ENCODE data around the gene PNMA6F. TPM values are rescaled to one million over a fixed set of nuclear protein-coding genes. Genes with fewer than 3 reads are reported as not detected.

The PNMA6F gene
- total RNA-seq, 1 experiment from 2014 or later = not detected

DNA sequence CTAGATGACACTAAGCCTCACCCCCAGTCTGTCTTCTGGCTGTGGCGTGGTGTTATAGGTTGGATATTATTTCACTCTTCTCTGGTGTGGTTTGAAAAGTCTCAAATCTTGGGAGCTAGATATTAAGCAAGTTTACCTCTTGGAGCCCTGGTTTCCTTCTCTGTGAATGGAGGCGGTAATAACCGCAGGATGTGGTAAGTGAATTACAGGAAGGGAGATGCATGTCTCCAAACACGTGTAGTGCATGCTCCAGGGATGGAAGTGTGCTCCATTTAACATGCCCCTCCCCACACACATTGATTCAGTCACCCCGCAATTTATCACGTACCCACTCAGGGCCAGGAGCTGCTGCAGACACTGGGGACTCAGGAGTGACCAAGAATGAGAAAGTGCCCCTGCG lies 17.3 kb upstream of the PNMA6F start:
- BruUV-seq (replicated peaks) = no TSS peak
- Histone ChIP-seq H3K36me3 (ENCODE audit: control insufficient read depth in 1 of 2, insufficient read depth in 2 of 2, low read length in 2 of 2) (0 out of 4 replicates have a peak, but pooled peaks cover 0 to 2% of the 10 kb centered on the region in 2 experiments), H3K27ac (ENCODE audit: low read depth, low read length) (no peak overlapping the region), H3K79me2 (ENCODE audit: insufficient read depth, low read length) (peaks cover 11% of the 10 kb centered on the region; the same call in 1 of the 2 replicates), H3K4me3 (replicated peaks in 1 of 2; ENCODE audit: low read depth in 1 of 2, low read length in 2 of 2) (no peak overlapping the region), H3K9me3 (ENCODE audit: control insufficient read depth in 1 of 2, insufficient read depth in 1 of 2, low read depth in 1 of 2, low read length in 2 of 2) (no peaks in the 10 kb centered on the region), H3K27me3 (ENCODE audit: insufficient read depth, low read length) (no peaks in the 10 kb centered on the region), H3K9me2 (ENCODE audit: insufficient read depth) (no peaks in the 10 kb centered on the region), H3K4me2 (ENCODE audit: low read length) (no peak overlapping the region), H3K9ac (ENCODE audit: low read length) (no peak overlapping the region), H2AFZ (ENCODE audit: low read depth, low read length, poor library complexity, severe bottlenecking) (no peak overlapping the region), H3K4me1 (ENCODE audit: control insufficient read depth in 1 of 2, insufficient read depth in 2 of 2, low read length in 2 of 2) (peaks cover 0 to 6% of the 10 kb centered on the region in 2 experiments; a peak in 1 of 4 replicates), H4K20me1 (ENCODE audit: insufficient read depth) (no peaks in the 10 kb centered on the region)
- intact Hi-C loops (cut with micrococcal nuclease) = no loop called here
- DNase-seq (ENCODE audit: low read depth, low spot score) = no peak
- ChIA-PET RAD21 (ENCODE audit: low non-redundant PET in 1 of 2, low total read pairs in 2 of 2, uncharacterized antibody in 2 of 2, unreplicated experiment in 2 of 2) (no interaction called here), CTCF (no interaction called here), POLR2A (no interaction called here)
- ATAC-seq = no peak
- TF ChIP-seq CBX3 (IDR thresholded peaks at IDR 0.05; ENCODE audit: low read depth) (no peak), EZH2 (IDR thresholded peaks at IDR 0.05) (no peak), JUND (IDR thresholded peaks at IDR 0.05) (no peak), RAD21 (IDR thresholded peaks at IDR 0.05; ENCODE audit: low read depth) (no peak), SIN3A (IDR thresholded peaks at IDR 0.05; ENCODE audit: low read depth) (no peak), ZBTB33 (IDR thresholded peaks at IDR 0.05; ENCODE audit: extremely low read depth, insufficient replicate concordance, low read length) (no peak)
- TF ChIP-seq, protein P1, sequence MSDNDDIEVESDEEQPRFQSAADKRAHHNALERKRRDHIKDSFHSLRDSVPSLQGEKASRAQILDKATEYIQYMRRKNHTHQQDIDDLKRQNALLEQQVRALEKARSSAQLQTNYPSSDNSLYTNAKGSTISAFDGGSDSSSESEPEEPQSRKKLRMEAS (IDR thresholded peaks at IDR 0.05) = no peak

DNA sequence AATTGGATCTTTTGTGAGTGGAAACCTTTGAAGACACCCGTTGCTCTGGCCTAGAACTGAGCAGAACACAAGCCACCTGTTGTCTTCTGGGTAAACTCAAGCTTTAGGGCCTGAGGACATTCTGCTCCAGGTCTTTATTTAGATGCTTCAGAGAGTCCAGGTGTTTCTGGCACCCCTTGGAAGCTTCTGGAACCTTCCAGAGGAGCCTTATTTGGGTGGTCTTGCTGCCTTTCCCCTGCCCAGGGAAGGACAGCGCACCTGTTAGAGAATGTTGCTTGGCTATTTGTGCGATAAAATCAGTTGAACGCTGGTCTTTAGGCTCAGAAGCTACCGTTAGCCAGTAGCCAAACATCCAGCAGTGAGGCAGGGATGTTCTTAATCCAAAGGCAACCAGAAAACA lies 15.4 kb upstream of the PNMA6F start:
- H3K4me1 ChIP-seq (ENCODE audit: control insufficient read depth in 1 of 2, insufficient read depth in 2 of 2, low read length in 2 of 2) = peaks cover 5 to 12% of the 10 kb centered on the region in 2 experiments; a peak in 3 of 4 replicates
- intact Hi-C loops (cut with micrococcal nuclease) = no loop called here
- no peak for ATAC-seq
- no peak for DNase-seq (ENCODE audit: low read depth, low spot score)
- ChIA-PET CTCF (no interaction called here), POLR2A (no interaction called here), RAD21 (ENCODE audit: low non-redundant PET in 1 of 2, low total read pairs in 2 of 2, uncharacterized antibody in 2 of 2, unreplicated experiment in 2 of 2) (no interaction called here)
- H2AFZ ChIP-seq (ENCODE audit: low read depth, low read length, poor library complexity, severe bottlenecking) = no peak overlapping the region
- TF ChIP-seq TCF7L2 (IDR thresholded peaks at IDR 0.05; ENCODE audit: borderline replicate concordance, extremely low read depth, insufficient read depth, insufficient read length) (no peak), SP1 (IDR thresholded peaks at IDR 0.05; ENCODE audit: low read depth) (no peak), ZBTB33 (IDR thresholded peaks at IDR 0.05; ENCODE audit: extremely low read depth, insufficient replicate concordance, low read length) (no peak), JUND (IDR thresholded peaks at IDR 0.05) (no peak), RAD21 (IDR thresholded peaks at IDR 0.05; ENCODE audit: low read depth) (no peak), ELF1 (IDR thresholded peaks at IDR 0.05; ENCODE audit: borderline replicate concordance, low read depth) (no peak), EZH2 (IDR thresholded peaks at IDR 0.05) (no peak), ZFX (IDR thresholded peaks at IDR 0.05) (no peak), YY1 (IDR thresholded peaks at IDR 0.05; ENCODE audit: extremely low read depth, insufficient replicate concordance, low read depth, low read length) (no peak)
- TF ChIP-seq, protein P1 (IDR thresholded peaks at IDR 0.05) = no peak
- peaks cover 11% of the 10 kb centered on the region; the same call in 1 of the 2 replicates for H3K79me2 ChIP-seq (ENCODE audit: insufficient read depth, low read length)
- no peaks in the 10 kb centered on the region for H3K9me3 ChIP-seq (ENCODE audit: control insufficient read depth in 1 of 2, insufficient read depth in 1 of 2, low read depth in 1 of 2, low read length in 2 of 2)
- no peak overlapping the region for H3K27ac ChIP-seq (ENCODE audit: low read depth, low read length)
- no peak overlapping the region for H3K4me2 ChIP-seq (ENCODE audit: low read length)
- H4K20me1 ChIP-seq (ENCODE audit: insufficient read depth) = no peaks in the 10 kb centered on the region
- no peak overlapping the region for H3K4me3 ChIP-seq (replicated peaks in 1 of 2; ENCODE audit: low read depth in 1 of 2, low read length in 2 of 2)
- 0 out of 4 replicates have a peak, but pooled peaks cover 0 to 2% of the 10 kb centered on the region in 2 experiments for H3K36me3 ChIP-seq (ENCODE audit: control insufficient read depth in 1 of 2, insufficient read depth in 2 of 2, low read length in 2 of 2)
- BruUV-seq (replicated peaks) = no TSS peak
- no peaks in the 10 kb centered on the region for H3K27me3 ChIP-seq (ENCODE audit: insufficient read depth, low read length)
- no peaks in the 10 kb centered on the region for H3K9me2 ChIP-seq (ENCODE audit: insufficient read depth)
- no peak overlapping the region for H3K9ac ChIP-seq (ENCODE audit: low read length)

Data from HCT116 (cell line).